Measurements from ENCODE around the gene TASP1. TPM values are rescaled to one million over a fixed set of nuclear protein-coding genes. Genes with fewer than 3 reads are reported as not detected.
A peak's percentile ranks its signal among the peaks of the same experiment; 100 is the strongest.

The TASP1 gene
- total RNA-seq, 4 donors from 2014 or later: 14.3 to 17.1 (median 15.6) TPM

- Histone ChIP-seq H3K4me1 (peaks cover 0 to 4% (median 0%) of the 10 kb centered on the region in 4 donors), H3K36me3 (no peaks in the 10 kb centered on the region), H3K27me3 (no peaks in the 10 kb centered on the region), H3K27ac (no peak overlapping the region), H3K9me3 (no peaks in the 10 kb centered on the region), H3K4me3 (no peak overlapping the region)
- no peak for DNase-seq (ENCODE audit: low spot score in 2 of 2)
- WGBS, 2 donors: 94 to 100% methylated on average over 2 of the region's 2 CpGs
- no peak for TF ChIP-seq POLR2A (IDR thresholded peaks at IDR 0.05)
- no peak for TF ChIP-seq EP300 (IDR thresholded peaks at IDR 0.05)
- no peak for TF ChIP-seq CTCF (IDR thresholded peaks at IDR 0.05)
Measured at GRCh38 chr20:13402986-13403385, 235.7 kb downstream of the TASP1 start.

GRCh38 chr20:13402171-13402760 is 236.5 kb downstream of the TASP1 start:
- WGBS, 2 donors: 49 to 55% methylated on average over 5 of the region's 5 CpGs
- TF ChIP-seq EP300 (IDR thresholded peaks at IDR 0.05): no peak
- no peak for TF ChIP-seq CTCF (IDR thresholded peaks at IDR 0.05)
- no peak for TF ChIP-seq POLR2A (IDR thresholded peaks at IDR 0.05)

GRCh38 chr20:13401596-13401995 is 237.1 kb downstream of the TASP1 start:
- Histone ChIP-seq H3K36me3 (no peaks in the 10 kb centered on the region), H3K27me3 (no peaks in the 10 kb centered on the region), H3K4me3 (no peak overlapping the region), H3K27ac (no peak overlapping the region), H3K4me1 (peaks cover 0 to 4% (median 0%) of the 10 kb centered on the region in 4 donors), H3K9me3 (no peaks in the 10 kb centered on the region)
- DNase-seq (ENCODE audit: low spot score in 2 of 2): no peak
- 88 to 91% methylated on average over 1 of the region's 1 CpG for WGBS, 2 donors
- TF ChIP-seq EP300 (IDR thresholded peaks at IDR 0.05): no peak
- TF ChIP-seq POLR2A (IDR thresholded peaks at IDR 0.05): no peak
- TF ChIP-seq CTCF (IDR thresholded peaks at IDR 0.05): no peak

More at GRCh38 chr20:13402171-13402760, 236.5 kb downstream of the TASP1 start:
- Histone ChIP-seq H3K27me3 (no peaks in the 10 kb centered on the region), H3K4me1 (peaks cover 0 to 4% (median 0%) of the 10 kb centered on the region in 4 donors), H3K9me3 (no peaks in the 10 kb centered on the region), H3K4me3 (no peak overlapping the region), H3K27ac (no peak overlapping the region), H3K36me3 (no peaks in the 10 kb centered on the region)
- DNase-seq (ENCODE audit: low spot score in 2 of 2): peak; percentile 16 to 22

GRCh38 chr20:13400453-13400852 is 238.3 kb downstream of the TASP1 start:
- Histone ChIP-seq H3K4me1 (peaks cover 0 to 4% (median 0%) of the 10 kb centered on the region in 4 donors), H3K4me3 (no peak overlapping the region), H3K27ac (no peak overlapping the region), H3K36me3 (no peaks in the 10 kb centered on the region), H3K9me3 (no peaks in the 10 kb centered on the region), H3K27me3 (no peaks in the 10 kb centered on the region)
- TF ChIP-seq CTCF (IDR thresholded peaks at IDR 0.05) (no peak), EP300 (IDR thresholded peaks at IDR 0.05) (no peak), POLR2A (IDR thresholded peaks at IDR 0.05) (no peak)
- 99 to 100% methylated on average over 2 of the region's 2 CpGs for WGBS, 2 donors
- no peak for DNase-seq (ENCODE audit: low spot score in 2 of 2)

GRCh38 chr20:13397300-13397724 is 241.4 kb downstream of the TASP1 start:
- no peak overlapping the region for H3K4me3 ChIP-seq
- peaks cover 0 to 2% (median 0%) of the 10 kb centered on the region in 4 donors for H3K4me1 ChIP-seq
- H3K27me3 ChIP-seq: no peaks in the 10 kb centered on the region
- no peaks in the 10 kb centered on the region for H3K9me3 ChIP-seq
- no peak for DNase-seq (ENCODE audit: low spot score in 2 of 2)
- peaks cover 0 to 10% (median 0%) of the 10 kb centered on the region in 3 donors for H3K36me3 ChIP-seq
- no peak overlapping the region for H3K27ac ChIP-seq
- TF ChIP-seq EP300 (IDR thresholded peaks at IDR 0.05) (no peak), POLR2A (IDR thresholded peaks at IDR 0.05) (no peak), CTCF (IDR thresholded peaks at IDR 0.05) (no peak)
- 83 to 87% methylated on average over 1 of the region's 1 CpG for WGBS, 2 donors

Measured in tibial nerve (tissue), 4 donors.